Measurements from ENCODE around the gene CEP72.

DNA sequence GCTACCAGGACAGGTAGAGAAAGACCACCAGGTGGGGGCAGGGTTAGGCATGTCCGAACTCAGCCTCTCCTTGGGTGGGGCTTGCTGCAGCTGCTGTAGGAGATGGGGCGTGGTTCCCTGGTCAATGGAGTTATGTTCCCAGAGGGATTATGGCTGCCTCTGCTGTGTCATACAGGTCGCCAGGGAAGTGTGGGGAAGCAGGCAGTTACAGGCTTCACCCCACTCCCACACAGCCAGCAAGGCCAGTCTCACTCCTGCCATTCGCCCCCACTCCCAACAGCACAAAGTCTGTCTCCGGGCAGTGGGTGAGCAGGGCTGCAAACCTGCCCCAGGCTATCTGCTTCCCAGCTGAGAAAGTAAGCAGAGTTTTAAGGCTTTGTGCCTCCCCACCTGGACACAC is 20.0 kb upstream of the CEP72 start:
- TF ChIP-seq, protein P1, sequence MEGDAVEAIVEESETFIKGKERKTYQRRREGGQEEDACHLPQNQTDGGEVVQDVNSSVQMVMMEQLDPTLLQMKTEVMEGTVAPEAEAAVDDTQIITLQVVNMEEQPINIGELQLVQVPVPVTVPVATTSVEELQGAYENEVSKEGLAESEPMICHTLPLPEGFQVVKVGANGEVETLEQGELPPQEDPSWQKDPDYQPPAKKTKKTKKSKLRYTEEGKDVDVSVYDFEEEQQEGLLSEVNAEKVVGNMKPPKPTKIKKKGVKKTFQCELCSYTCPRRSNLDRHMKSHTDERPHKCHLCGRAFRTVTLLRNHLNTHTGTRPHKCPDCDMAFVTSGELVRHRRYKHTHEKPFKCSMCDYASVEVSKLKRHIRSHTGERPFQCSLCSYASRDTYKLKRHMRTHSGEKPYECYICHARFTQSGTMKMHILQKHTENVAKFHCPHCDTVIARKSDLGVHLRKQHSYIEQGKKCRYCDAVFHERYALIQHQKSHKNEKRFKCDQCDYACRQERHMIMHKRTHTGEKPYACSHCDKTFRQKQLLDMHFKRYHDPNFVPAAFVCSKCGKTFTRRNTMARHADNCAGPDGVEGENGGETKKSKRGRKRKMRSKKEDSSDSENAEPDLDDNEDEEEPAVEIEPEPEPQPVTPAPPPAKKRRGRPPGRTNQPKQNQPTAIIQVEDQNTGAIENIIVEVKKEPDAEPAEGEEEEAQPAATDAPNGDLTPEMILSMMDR (IDR thresholded peaks at IDR 0.05): no peak
- no peak for TF ChIP-seq POLR2AphosphoS5 (IDR thresholded peaks at IDR 0.05; ENCODE audit: insufficient read depth in 1 of 2, low read depth in 1 of 2)
